Measurements from ENCODE around the gene GPC5.

GPC5 gene

GRCh38 chr13:92074658-92075057 is 676.2 kb downstream of the GPC5 start:
- DNase-seq: peak; percentile 79

- no peak for DNase-seq
These were observed 699.0 kb downstream of the GPC5 start for GRCh38 chr13:92097337-92097903.

GRCh38 chr13:92101801-92102200 is 703.4 kb downstream of the GPC5 start:
- DNase-seq: no peak

GRCh38 chr13:92103689-92104153 is 705.3 kb downstream of the GPC5 start:
- DNase-seq: peak; percentile 97

GRCh38 chr13:92122186-92122853 is 723.9 kb downstream of the GPC5 start:
- peak; percentile 48 for DNase-seq

GRCh38 chr13:92126399-92126798 is 728.0 kb downstream of the GPC5 start:
- DNase-seq: no peak

- no peak for DNase-seq
These were observed 737.1 kb downstream of the GPC5 start for GRCh38 chr13:92135509-92135908.

GRCh38 chr13:92136449-92137155 is 738.2 kb downstream of the GPC5 start:
- DNase-seq: peak; percentile 79

DNA sequence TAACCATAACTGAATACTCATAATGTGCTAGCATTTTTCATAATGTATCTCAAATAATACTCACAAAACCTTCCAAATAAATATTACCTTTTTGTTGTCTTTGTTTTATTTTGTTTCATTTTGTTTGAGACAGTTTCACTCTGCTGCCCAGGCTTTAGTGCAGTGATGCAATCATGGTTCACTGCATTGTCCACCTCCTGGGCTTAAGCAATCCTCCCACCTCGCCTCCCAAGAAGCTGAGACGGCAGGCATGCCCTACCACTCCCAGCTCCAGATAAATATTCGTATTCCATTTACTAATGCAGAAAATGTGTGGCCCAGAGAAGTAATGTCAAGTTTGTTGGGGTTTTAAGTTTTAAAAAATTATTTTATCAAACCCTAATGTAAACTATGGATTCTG is 739.1 kb downstream of the GPC5 start:
- peak; percentile 84 for DNase-seq

DNA sequence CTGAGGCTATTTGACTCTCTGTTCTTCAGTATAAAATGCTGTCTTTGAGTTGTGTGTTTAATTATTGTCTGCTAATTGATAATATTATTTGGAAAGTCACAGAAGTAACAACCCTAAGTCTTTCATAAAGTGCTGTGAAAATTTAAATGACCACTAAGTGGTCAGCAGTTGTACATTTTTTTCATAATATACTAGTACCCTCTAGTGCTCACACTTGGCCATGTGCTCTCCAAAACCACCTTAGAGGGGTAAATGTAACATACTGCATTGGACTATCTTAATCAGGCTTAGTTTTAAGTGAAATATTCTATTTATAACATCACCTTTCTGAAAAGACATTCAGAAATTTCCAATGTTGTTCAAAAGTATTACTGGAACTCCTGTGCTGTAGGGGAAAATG is 745.3 kb downstream of the GPC5 start:
- DNase-seq: peak; percentile 37

DNA sequence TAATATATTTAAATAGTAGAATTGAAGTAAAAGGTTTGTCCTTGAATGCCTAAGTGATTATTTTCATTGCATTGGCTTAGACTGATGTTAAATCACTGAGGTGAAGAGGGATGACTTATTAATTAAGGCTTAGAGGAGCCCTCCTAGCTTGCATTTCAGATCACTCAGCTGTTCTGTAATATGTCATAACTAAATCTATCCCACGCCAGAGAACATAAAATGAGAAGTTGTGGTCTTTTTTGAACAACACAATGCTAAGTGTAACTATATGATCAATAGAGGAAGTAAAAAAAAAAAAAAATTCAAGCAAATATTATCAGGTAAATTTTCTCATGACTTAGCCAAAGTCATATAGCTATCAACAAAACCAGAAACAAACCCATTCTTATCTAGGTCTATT is 752.2 kb downstream of the GPC5 start:
- DNase-seq: no peak

GRCh38 chr13:92158346-92158745 is 759.9 kb downstream of the GPC5 start:
- DNase-seq: no peak

DNA sequence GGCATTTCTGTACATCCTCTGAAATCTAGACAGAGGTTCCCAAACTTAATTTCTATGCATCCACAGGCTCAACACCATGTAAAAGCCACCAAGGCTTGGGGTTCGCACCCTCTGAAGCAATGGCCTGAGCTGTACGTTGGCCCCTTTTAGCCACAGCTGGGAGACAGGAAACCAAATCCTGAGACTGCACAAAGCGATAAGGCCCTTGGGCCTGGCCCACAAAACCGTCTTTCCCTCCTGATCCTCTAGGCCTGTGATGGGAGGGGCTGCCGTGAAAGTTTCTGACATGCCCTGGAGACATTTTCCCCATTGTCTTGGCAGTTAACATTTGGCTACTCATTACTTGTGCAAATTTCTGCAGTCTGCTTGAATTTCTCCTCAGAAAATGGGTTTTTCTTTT is 766.4 kb downstream of the GPC5 start:
- DNase-seq: no peak

DNA sequence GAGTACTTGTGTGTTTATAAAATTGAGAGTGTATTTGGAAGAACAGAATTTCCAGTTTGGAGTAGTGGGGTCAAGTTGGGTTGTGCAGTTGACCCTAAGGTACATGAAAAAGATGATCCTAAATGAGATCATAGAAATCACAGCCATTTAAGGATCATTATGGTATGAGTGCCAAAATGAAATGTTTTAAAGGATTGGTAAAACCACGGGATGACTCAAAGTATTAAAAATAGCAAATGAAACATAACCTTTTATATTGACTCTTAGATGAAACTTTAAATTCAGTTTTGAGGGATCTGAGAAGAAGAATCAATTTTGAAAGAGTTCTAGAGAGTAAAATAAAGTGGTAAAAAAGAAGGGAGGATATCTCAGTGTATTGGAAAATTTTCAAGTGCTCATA is 773.8 kb downstream of the GPC5 start:
- DNase-seq: no peak

DNA sequence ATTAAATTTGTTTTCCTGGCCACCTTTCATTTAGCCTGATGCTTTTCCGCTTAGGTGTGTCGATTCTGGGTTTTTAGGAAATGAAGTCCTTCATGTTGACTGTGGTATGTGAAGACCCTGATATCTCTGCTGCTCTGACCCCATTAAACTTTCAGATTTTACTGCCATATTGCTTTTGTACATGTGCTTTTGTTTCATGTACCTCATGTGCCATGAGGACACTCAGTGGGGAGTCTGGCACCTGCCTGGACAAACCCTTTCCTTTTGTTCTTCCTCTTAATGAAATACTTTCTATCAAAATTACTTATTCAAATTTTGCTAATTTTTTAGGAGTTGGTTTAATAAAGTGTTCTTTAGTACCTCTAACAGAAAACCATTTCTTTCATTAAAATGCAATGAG is 774.8 kb downstream of the GPC5 start:
- no peak for DNase-seq

- peak; percentile 79 for DNase-seq
These were observed 776.9 kb downstream of the GPC5 start for GRCh38 chr13:92175330-92175729.

DNA sequence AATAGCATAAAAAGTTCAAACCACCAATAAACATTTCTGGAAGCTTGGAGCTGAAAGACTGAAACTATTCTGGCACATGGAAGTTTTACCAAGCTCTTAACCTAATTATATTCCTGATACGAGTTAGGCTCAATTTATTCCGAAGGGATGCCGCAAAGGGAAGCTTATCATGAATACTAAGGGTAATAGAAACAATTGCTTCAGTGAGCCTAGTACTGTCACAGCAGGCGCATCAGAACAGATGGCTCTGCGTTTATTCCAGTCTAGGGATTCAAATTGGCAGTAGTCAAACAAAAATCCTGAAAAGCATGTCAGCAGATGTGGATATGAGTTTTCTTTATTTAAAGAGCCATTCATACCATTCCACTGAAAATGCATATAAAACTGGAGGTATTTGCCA is 779.5 kb downstream of the GPC5 start:
- peak; percentile 88 for DNase-seq

- peak; percentile 68 for DNase-seq
These were observed 780.8 kb downstream of the GPC5 start for GRCh38 chr13:92179223-92179622.

GRCh38 chr13:92187378-92187989 is 789.1 kb downstream of the GPC5 start:
- DNase-seq: peak; percentile 73

DNA sequence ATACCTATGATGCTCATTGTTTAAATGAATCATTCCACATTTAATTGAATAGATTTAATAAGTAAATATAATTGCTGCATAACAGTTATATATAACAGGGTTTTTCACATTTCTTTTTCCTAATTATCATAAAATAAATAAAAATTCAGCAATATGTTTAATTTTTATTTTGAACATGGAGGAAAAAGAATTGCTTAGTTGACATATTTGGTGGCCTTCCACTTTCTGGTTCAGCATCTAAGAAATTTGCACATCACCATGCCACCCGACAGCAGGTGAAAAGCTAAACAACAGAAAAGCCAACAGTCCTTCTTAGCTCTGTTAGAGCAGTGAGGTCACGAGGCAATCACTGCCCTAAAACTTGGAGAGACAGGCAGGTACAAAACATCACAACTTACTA is 790.2 kb downstream of the GPC5 start:
- no peak for DNase-seq

DNA sequence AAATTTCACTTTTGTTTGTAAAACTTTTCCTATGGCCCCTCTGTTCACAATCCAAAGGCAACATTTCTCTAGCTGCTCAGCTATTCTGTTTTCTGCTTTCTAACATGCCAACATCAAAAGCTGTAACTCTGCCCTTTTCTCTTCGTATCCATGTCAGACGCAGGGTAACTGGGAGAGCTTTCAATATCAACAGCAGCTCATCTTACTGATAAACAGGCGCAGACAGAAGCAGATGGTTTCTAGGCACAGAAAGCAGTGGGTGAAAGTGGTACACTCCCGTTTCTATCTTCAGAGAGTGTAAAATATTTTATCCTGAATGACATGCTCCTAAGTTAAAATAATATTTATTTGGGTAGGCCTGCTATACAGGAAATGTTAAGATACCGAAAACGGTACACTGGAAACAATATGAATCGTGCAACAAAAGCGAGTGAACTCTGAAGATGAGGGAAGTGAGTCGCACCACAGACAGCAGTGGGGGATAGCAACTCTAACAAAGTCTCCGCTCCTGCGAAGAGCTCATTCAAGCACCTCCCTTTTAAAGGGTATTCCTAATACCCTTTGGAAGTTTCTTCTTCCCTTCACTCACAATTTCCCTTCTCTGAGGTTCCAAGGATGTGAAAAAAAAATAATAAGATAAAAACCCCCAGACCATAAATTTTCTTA is 798.3 kb downstream of the GPC5 start:
- peak; percentile 62 for DNase-seq

DNA sequence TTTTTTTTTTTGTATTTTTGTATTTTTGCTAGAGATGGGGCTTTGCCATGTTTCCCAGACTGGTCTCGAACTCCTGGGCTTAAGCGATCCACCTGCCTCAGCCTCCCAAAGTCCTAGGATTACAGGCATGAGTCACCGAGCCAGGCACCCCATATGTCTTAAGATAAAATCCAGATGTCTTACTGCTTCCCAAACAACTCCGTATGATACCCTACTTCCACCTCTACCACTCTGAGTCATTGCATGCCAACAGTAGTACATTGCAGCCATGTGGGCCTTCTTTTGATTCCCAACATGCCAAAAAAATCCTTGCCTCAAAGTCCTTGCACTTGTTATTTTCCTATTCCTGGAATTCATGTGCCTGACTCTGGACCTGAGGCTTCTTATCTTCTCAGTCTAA is 799.2 kb downstream of the GPC5 start:
- no peak for DNase-seq

GRCh38 chr13:92218615-92219014 is 820.2 kb downstream of the GPC5 start:
- no peak for DNase-seq

Measured in NCI-H69 (cell line).